OCI-LY7 (cell line): ENCODE results near the gene TLE5. TPM values are rescaled to one million over a fixed set of nuclear protein-coding genes. Genes with fewer than 3 reads are reported as not detected.

ENCODE experiments used
- BruUV-seq: library from RNA; stranded (reverse); fragments of 400-500 nt; replicated peaks from 2 replicates; lab custom pipeline; 2021; lab: Mats Ljungman, UMichigan
- CTCF ChIA-PET: fragments of 300-600 bp; sonication (Branson Sonifier 250); formaldehyde crosslinking; loops from one replicate; lab custom pipeline; 2022; ENCODE audit warnings: antibody characterized with exemption; ENCODE audit not compliant: unreplicated experiment; lab: Charles Lee
- POLR2A ChIA-PET: fragments of 300-600 bp; sonication (Branson Sonifier 250); formaldehyde crosslinking; loops from one replicate; lab custom pipeline; 2022; ENCODE audit warnings: antibody characterized with exemption; lab: Charles Lee
- DNase-seq: peaks from one replicate; pipeline ENCODE4 v3.0.0-alpha.2; 2015; ENCODE audit warnings: low spot score
- H2AFZ ChIP-seq: fragments of 200-600 bp; sonication (generic), shearing (Covaris generic); 2 replicates; pipeline ENCODE4 v1.6.1; 2014; ENCODE audit warnings: mild to moderate bottlenecking, antibody characterized with exemption, low read length, moderate library complexity
- H3K27ac ChIP-seq: fragments of 200-600 bp; sonication (generic); 2 replicates; pipeline ENCODE4 v1.5.1; 2014; ENCODE audit warnings: mixed run types, low read depth, mild to moderate bottlenecking, moderate library complexity, low read length, inconsistent platforms; ENCODE audit not compliant: poor library complexity, severe bottlenecking
- H3K36me3 ChIP-seq: fragments of 200-600 bp; sonication (generic); 2 replicates; pipeline ENCODE4 v1.6.1; 2014; ENCODE audit warnings: mild to moderate bottlenecking, antibody characterized with exemption, low read length, moderate library complexity, mixed read lengths; ENCODE audit not compliant: insufficient read depth
- H3K4me1 ChIP-seq: fragments of 200-600 bp; sonication (generic); 2 replicates; pipeline ENCODE4 v1.5.1; 2014; ENCODE audit warnings: mild to moderate bottlenecking, low read length; ENCODE audit not compliant: insufficient read depth, poor library complexity, severe bottlenecking
- H3K4me2 ChIP-seq: fragments of 200-600 bp; sonication (generic); 2 replicates; pipeline ENCODE4 v1.6.1; 2014; ENCODE audit warnings: mild to moderate bottlenecking, low read length
- H3K4me3 ChIP-seq: fragments of 200-600 bp; sonication (generic); 2 replicates; pipeline ENCODE4 v1.5.1; 2014; ENCODE audit warnings: mild to moderate bottlenecking, low read depth, low read length; ENCODE audit not compliant: poor library complexity, severe bottlenecking
- H3K79me2 ChIP-seq: fragments of 200-600 bp; sonication (generic); 2 replicates; pipeline ENCODE4 v1.6.1; 2016; ENCODE audit warnings: low read depth, mild to moderate bottlenecking, low read length, moderate library complexity, mixed read lengths; ENCODE audit not compliant: insufficient read depth
- H3K9me2 ChIP-seq: fragments of 200-600 bp; sonication (generic); 2 replicates; pipeline ENCODE4 v1.6.1; 2016; ENCODE audit warnings: mild to moderate bottlenecking, low read length, mixed read lengths; ENCODE audit not compliant: insufficient read depth
- H3K9me3 ChIP-seq: fragments of 200-600 bp; sonication (generic); 2 replicates; pipeline ENCODE4 v1.6.1; 2014; ENCODE audit warnings: mild to moderate bottlenecking, mixed run types, low read length, mixed read lengths
- H4K20me1 ChIP-seq: fragments of 200-600 bp; sonication (generic); 2 replicates; pipeline ENCODE4 v1.6.1; 2014; ENCODE audit warnings: mild to moderate bottlenecking, antibody characterized with exemption, low read length, moderate library complexity, mixed read lengths; ENCODE audit not compliant: insufficient read depth
- CTCF ChIP-seq: fragments of 200-600 bp; sonication (generic); conservative IDR thresholded peaks from 2 replicates; pipeline ENCODE4 v1.5.1; 2014; ENCODE audit warnings: mild to moderate bottlenecking, antibody characterized with exemption, low read length, moderate library complexity, mixed read lengths
- EZH2phosphoT487 ChIP-seq: fragments of 200-600 bp; sonication (generic); IDR thresholded peaks from 2 replicates; pipeline ENCODE4 v1.6.1; 2018; ENCODE audit warnings: low read depth, borderline replicate concordance, mild to moderate bottlenecking, mixed run types, antibody characterized with exemption, low read length, moderate library complexity, mixed read lengths
- intact Hi-C: fragments of 100-400 bp; cut with micrococcal nuclease; formaldehyde crosslinking; loops from one replicate; pipeline ENCODE4 v1.10.0; 2022; ENCODE audit not compliant: unreplicated experiment
- total RNA-seq, 2 experiments: library from RNA; depleted of rRNA in 1 of 2; stranded (reverse); fragments of >200 nt in 1 of 2; shearing (Covaris generic) in 1 of 2; gene quantifications; 2 replicates each; pipeline ENCODE4 v1.2.3, GENCODE V29; 2014 to 2022

The TLE5 gene
- total RNA-seq, 2 experiments from 2014 or later = 376 to 424 TPM

GRCh38 chr19:3020321-3020960 lies 41.9 kb downstream of the TLE5 start:
- no TSS peak for BruUV-seq
- no peak overlapping the region for H3K4me3 ChIP-seq

GRCh38 chr19:3019211-3019854 lies 43.0 kb downstream of the TLE5 start:
- TF ChIP-seq CTCF (no peak), EZH2phosphoT487 (no peak)
- POLR2A ChIA-PET = no interaction called here
- H3K36me3 ChIP-seq = no peaks in the 10 kb centered on the region
- H3K79me2 ChIP-seq = no peaks in the 10 kb centered on the region
- no peak overlapping the region for H3K4me2 ChIP-seq
- no peaks in the 10 kb centered on the region for H4K20me1 ChIP-seq
- H2AFZ ChIP-seq = no peak overlapping the region
- H3K9me2 ChIP-seq = no peaks in the 10 kb centered on the region
- intact Hi-C loops = no loop called here
- no peak overlapping the region for H3K27ac ChIP-seq
- peaks cover 6% of the 10 kb centered on the region for H3K4me1 ChIP-seq
- H3K4me3 ChIP-seq = no peak overlapping the region
- H3K9me3 ChIP-seq = no peaks in the 10 kb centered on the region
- no peak for DNase-seq
- no TSS peak for BruUV-seq
- CTCF ChIA-PET = no interaction called here

More at GRCh38 chr19:3020321-3020960, 41.9 kb downstream of the TLE5 start:
- Histone ChIP-seq H2AFZ (no peak overlapping the region), H3K9me3 (no peaks in the 10 kb centered on the region), H3K36me3 (no peaks in the 10 kb centered on the region), H3K27ac (no peak overlapping the region), H4K20me1 (no peaks in the 10 kb centered on the region), H3K79me2 (no peaks in the 10 kb centered on the region), H3K4me1 (peaks cover 17% of the 10 kb centered on the region), H3K9me2 (no peaks in the 10 kb centered on the region), H3K4me2 (no peak overlapping the region)
- ChIA-PET CTCF (no interaction called here), POLR2A (no interaction called here)
- intact Hi-C loops = no loop called here
- TF ChIP-seq CTCF = no peak
- TF ChIP-seq EZH2phosphoT487 = no peak
- no peak for DNase-seq

- Histone ChIP-seq H2AFZ (no peak overlapping the region), H3K36me3 (no peaks in the 10 kb centered on the region), H4K20me1 (no peaks in the 10 kb centered on the region), H3K4me2 (no peak overlapping the region), H3K4me3 (no peak overlapping the region), H3K4me1 (peaks cover 4% of the 10 kb centered on the region), H3K79me2 (no peaks in the 10 kb centered on the region), H3K9me2 (no peaks in the 10 kb centered on the region), H3K27ac (no peak overlapping the region), H3K9me3 (no peaks in the 10 kb centered on the region)
- no TSS peak for BruUV-seq
- TF ChIP-seq CTCF (no peak), EZH2phosphoT487 (no peak)
- intact Hi-C loops = no loop called here
- POLR2A ChIA-PET = no interaction called here
- CTCF ChIA-PET = no interaction called here
- no peak for DNase-seq
Observed at GRCh38 chr19:3017923-3018322, 44.4 kb downstream of the TLE5 start.
